A172 (cell line): ENCODE results near the gene UGCG. TPM values are rescaled to one million over a fixed set of nuclear protein-coding genes. Genes with fewer than 3 reads are reported as not detected.

Experiments
- DNase-seq: peaks from one replicate; pipeline ENCODE4 v3.0.0-alpha.2; 2015; ENCODE audit warnings: low spot score
- total RNA-seq: library from RNA; depleted of rRNA; stranded (reverse); fragments of >200 nt; shearing (Covaris generic); gene quantifications from 2 replicates; pipeline ENCODE4 v1.2.3, GENCODE V29; 2014; rRNA removed

UGCG gene
- total RNA-seq, 1 experiment from 2014 or later = 64.6 TPM

DNA sequence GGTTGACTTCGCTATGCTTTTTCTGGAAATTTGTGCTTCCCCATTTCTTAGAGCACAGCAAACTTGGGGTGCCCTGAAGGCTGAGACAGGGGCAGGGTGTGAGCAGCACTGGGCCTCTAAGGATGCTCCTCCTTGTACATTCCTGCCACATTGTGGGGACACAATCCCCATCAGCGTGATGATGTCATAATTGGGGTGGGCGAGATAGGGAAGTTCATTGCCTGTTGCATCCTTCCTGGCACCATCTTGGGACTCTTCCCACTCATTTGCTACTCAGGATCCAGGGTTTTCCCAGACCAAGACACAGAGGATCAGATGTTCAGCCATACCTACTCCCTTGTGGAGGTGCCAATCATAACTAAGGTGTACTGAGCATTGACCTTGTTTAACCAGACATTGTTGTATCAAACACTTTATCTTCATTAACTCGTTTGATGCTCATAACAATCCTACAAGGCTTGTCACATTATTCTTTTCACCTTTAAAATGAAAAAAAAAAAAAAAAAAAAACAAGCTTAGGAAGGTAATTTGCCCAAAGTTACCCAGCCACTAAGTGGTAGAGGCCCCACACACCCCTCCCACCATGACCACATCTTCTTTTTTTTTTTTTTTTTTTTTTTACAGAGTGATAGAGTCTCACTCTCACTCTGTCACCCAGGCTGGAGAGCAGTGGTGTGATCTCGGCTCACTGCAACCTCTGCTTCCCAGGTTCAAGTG lies 87.6 kb downstream of the UGCG start:
- no peak for DNase-seq

Other genes with a start within 250 kb of the UGCG start
- 114 and 140 TPM in 2 replicates for gene GNG10, start 235.2 kb upstream of the UGCG start, total RNA-seq
- gene SHOC1, start 101.9 kb upstream of the UGCG start, total RNA-seq = not detected in 2 replicates